Fibroblast of lung (primary cell): ENCODE measurements around the gene TMEM26. TPM values are rescaled to one million over a fixed set of nuclear protein-coding genes. Genes with fewer than 3 reads are reported as not detected.

Experiments used
- DNase-seq, 2 donors: peaks; one replicate each; pipeline versions ENCODE4 v3.0.0 to v3.0.0-alpha.2; 2010; ENCODE audit warnings: low read depth in 2 of 2
- H2AFZ ChIP-seq: 2 replicates; pipeline ENCODE4 v1.5.1; 2012; ENCODE audit warnings: low read length, control low read depth, inconsistent platforms
- H3K27ac ChIP-seq: 2 replicates; pipeline ENCODE4 v1.5.1; 2011; ENCODE audit warnings: low read length, control low read depth; ENCODE audit not compliant: insufficient read depth
- H3K27me3 ChIP-seq: 2 replicates; pipeline ENCODE4 v1.5.1; 2011; ENCODE audit warnings: mild to moderate bottlenecking, low read length; ENCODE audit not compliant: control insufficient read depth, insufficient read depth
- H3K36me3 ChIP-seq: 2 replicates; pipeline ENCODE4 v1.5.1; 2011; ENCODE audit warnings: low read length; ENCODE audit not compliant: control insufficient read depth, insufficient read depth
- H3K4me1 ChIP-seq: 2 replicates; pipeline ENCODE4 v1.5.1; 2011; ENCODE audit warnings: low read length; ENCODE audit not compliant: control insufficient read depth, insufficient read depth; ENCODE audit errors: extremely low read depth
- H3K4me2 ChIP-seq: 2 replicates; pipeline ENCODE4 v1.5.1; 2011; ENCODE audit warnings: low read length, control low read depth; ENCODE audit not compliant: insufficient read depth; ENCODE audit errors: extremely low read depth
- H3K4me3 ChIP-seq, 4 experiments: fragments of 200-600 bp in 1 of 4; sonication (generic) in 1 of 4; replicated peaks in 1 of 4; 2 replicates each; pipeline ENCODE4 v1.5.1; 2011 to 2016; ENCODE audit warnings: low read length in 4 of 4, low read depth in 3 of 4, mild to moderate bottlenecking in 3 of 4, control low read depth in 2 of 4, inconsistent platforms in 1 of 4, mixed read lengths in 1 of 4; ENCODE audit not compliant: insufficient read depth in 1 of 4; ENCODE audit errors: control extremely low read depth in 1 of 4
- H3K79me2 ChIP-seq: 2 replicates; pipeline ENCODE4 v1.5.1; 2012; ENCODE audit warnings: mild to moderate bottlenecking, low read length, inconsistent platforms; ENCODE audit not compliant: control insufficient read depth, insufficient read depth
- H3K9ac ChIP-seq: 2 replicates; pipeline ENCODE4 v1.5.1; 2011; ENCODE audit warnings: mild to moderate bottlenecking, low read length, control low read depth; ENCODE audit not compliant: insufficient read depth
- H3K9me3 ChIP-seq: 2 replicates; pipeline ENCODE4 v1.5.1; 2012; ENCODE audit warnings: low read depth, low read length; ENCODE audit not compliant: control insufficient read depth, insufficient read depth
- H4K20me1 ChIP-seq: 2 replicates; pipeline ENCODE4 v1.5.1; 2011; ENCODE audit warnings: low read length; ENCODE audit not compliant: control insufficient read depth, insufficient read depth; ENCODE audit errors: extremely low read depth
- CTCF ChIP-seq, 2 donors: IDR thresholded peaks in 1 of 2; conservative IDR thresholded peaks in 1 of 2; 1 replicate in 1 of 2; 2 replicates in 1 of 2; pipeline ENCODE4 v1.5.1; 2011 to 2012; ENCODE audit warnings: low read length in 2 of 2, control low read depth in 1 of 2, inconsistent platforms in 1 of 2, low read depth in 1 of 2, mild to moderate bottlenecking in 1 of 2
- EZH2 ChIP-seq: IDR thresholded peaks from 2 replicates; pipeline ENCODE4 v1.5.1; 2012; ENCODE audit warnings: low read length, control low read depth, mild to moderate bottlenecking; ENCODE audit errors: missing control alignments
- polyA plus RNA-seq, 2 donors: library from polyadenylated mRNA; depleted of rRNA in 1 of 2; stranded (reverse) in 1 of 2; unstranded in 1 of 2; fragments of >200 nt; gene quantifications; 2 replicates each; pipeline ENCODE4 v1.2.1, GENCODE V29; 2011 to 2012; ENCODE audit warnings: missing spikeins in 1 of 2
- total RNA-seq: library from RNA; depleted of rRNA; stranded (reverse); fragments of >200 nt; gene quantifications from 2 replicates; pipeline ENCODE4 v1.2.1, GENCODE V29; 2014

The TMEM26 gene
- total and polyA plus RNA-seq, 2 donors (not counting 1 experiment from before 2014, with no cell fraction given) = 1.4 to 2.3 TPM

DNA sequence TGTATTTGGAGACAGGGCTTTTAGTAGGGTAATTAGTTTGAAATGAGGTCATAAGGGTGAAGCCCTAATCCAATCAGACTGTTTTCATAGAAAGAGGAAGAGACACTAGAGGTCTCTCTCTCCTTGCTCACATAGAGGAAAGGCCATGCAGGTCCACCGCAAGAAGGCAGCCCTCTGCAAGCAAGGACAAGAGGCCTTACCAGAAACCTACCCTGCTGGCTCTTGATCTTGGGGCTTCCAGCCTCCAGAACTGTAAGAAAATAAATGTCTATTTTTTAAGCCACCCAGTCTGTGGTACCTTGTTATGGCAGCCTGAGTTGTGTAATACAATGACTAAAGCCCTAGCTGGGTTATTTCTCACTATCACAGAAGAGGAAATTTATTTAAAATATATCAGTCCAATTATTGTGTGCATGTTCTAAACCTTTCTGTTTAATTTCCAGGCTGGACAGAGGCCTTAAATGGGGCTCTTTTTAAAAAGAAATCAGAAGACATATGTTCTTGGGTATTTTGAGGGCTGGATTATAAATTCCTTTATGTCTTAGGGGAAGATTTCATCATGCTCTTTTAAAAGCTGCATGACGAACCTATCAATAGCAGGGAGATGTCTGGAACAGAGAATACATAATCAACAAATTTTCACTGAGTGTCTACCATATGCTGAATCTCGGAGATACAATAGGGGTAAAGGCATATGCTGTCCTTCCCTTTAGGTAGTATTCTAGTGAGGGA lies 12.9 kb upstream of the TMEM26 start:
- H3K79me2 ChIP-seq = no peaks in the 10 kb centered on the region
- H3K4me2 ChIP-seq = no peak overlapping the region
- no peak overlapping the region for H3K27ac ChIP-seq
- H3K36me3 ChIP-seq = no peaks in the 10 kb centered on the region
- no peaks in the 10 kb centered on the region for H3K27me3 ChIP-seq
- peak; percentile 15 to 47 for DNase-seq
- TF ChIP-seq EZH2 (no peak), CTCF (conservative IDR thresholded peaks at IDR 0.05 in 1 of 2, IDR thresholded peaks at IDR 0.05 in 1 of 2; ENCODE audit: low read depth in 1 of 2, low read length in 2 of 2) (no peak)
- peaks cover 8% of the 10 kb centered on the region for H3K4me1 ChIP-seq
- no peaks in the 10 kb centered on the region for H4K20me1 ChIP-seq
- H3K4me3 ChIP-seq = no peak overlapping the region
- no peaks in the 10 kb centered on the region for H3K9me3 ChIP-seq
- no peak overlapping the region for H3K9ac ChIP-seq
- no peak overlapping the region for H2AFZ ChIP-seq

DNA sequence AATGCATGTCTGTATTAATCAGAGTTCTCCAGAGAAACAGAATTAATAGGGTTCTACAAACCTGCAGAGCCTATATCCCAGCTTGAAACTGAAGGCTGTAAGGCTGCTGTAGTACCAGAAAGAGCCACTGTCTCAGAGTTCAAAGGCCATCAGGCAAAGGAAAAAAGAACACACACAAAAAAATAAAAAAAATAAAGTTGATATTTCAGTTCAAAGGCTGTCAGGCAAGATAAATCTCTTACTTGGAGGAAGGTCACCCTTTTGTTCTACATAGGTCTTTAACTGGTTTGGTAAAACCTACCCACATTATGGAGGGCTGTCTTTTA lies 12.0 kb upstream of the TMEM26 start:
- no peaks in the 10 kb centered on the region for H4K20me1 ChIP-seq
- H3K9me3 ChIP-seq = no peaks in the 10 kb centered on the region
- H3K4me1 ChIP-seq = peaks cover 8% of the 10 kb centered on the region
- H2AFZ ChIP-seq = no peak overlapping the region
- H3K9ac ChIP-seq = no peak overlapping the region
- H3K27me3 ChIP-seq = no peaks in the 10 kb centered on the region
- no peak overlapping the region for H3K27ac ChIP-seq
- H3K4me3 ChIP-seq = no peak overlapping the region
- no peak overlapping the region for H3K4me2 ChIP-seq
- no peaks in the 10 kb centered on the region for H3K79me2 ChIP-seq
- no peaks in the 10 kb centered on the region for H3K36me3 ChIP-seq
- DNase-seq = no peak
- no peak for TF ChIP-seq EZH2
- peak in 1 of 2 donors; percentile 18 for TF ChIP-seq CTCF (conservative IDR thresholded peaks at IDR 0.05 in 1 of 2, IDR thresholded peaks at IDR 0.05 in 1 of 2; ENCODE audit: low read depth in 1 of 2, low read length in 2 of 2)

- no peaks in the 10 kb centered on the region for H3K9me3 ChIP-seq
- H3K27ac ChIP-seq = peak overlapping the region; percentile 6
- no peak for TF ChIP-seq EZH2
- TF ChIP-seq CTCF (conservative IDR thresholded peaks at IDR 0.05 in 1 of 2, IDR thresholded peaks at IDR 0.05 in 1 of 2; ENCODE audit: low read depth in 1 of 2, low read length in 2 of 2) = no peak
Observed at GRCh38 chr10:61464461-61465170, 11.4 kb upstream of the TMEM26 start.

More at GRCh38 chr10:61464461-61465170, 11.4 kb upstream of the TMEM26 start:
- H3K27me3 ChIP-seq = no peaks in the 10 kb centered on the region
- DNase-seq = peak; percentile 81 to 84
- peaks cover 8% of the 10 kb centered on the region for H3K4me1 ChIP-seq
- no peak overlapping the region for H2AFZ ChIP-seq
- H3K4me2 ChIP-seq = no peak overlapping the region
- no peaks in the 10 kb centered on the region for H3K79me2 ChIP-seq
- no peaks in the 10 kb centered on the region for H3K36me3 ChIP-seq
- H3K4me3 ChIP-seq = no peak overlapping the region
- H3K9ac ChIP-seq = no peak overlapping the region
- no peaks in the 10 kb centered on the region for H4K20me1 ChIP-seq
